Stimulated activated CD8-positive, alpha-beta memory T cell treated with anti-CD3 and anti-CD28 coated beads, Interleukin-7, amount 100 ng/mL, for 4 hours (primary cell): ENCODE data around the gene TNMD.

Experiments
- DNase-seq, 2 donors: peaks; one replicate each; pipeline ENCODE4 v3.0.0-alpha.2; 2020; ENCODE audit warnings: low read depth in 2 of 2

TNMD gene

DNA sequence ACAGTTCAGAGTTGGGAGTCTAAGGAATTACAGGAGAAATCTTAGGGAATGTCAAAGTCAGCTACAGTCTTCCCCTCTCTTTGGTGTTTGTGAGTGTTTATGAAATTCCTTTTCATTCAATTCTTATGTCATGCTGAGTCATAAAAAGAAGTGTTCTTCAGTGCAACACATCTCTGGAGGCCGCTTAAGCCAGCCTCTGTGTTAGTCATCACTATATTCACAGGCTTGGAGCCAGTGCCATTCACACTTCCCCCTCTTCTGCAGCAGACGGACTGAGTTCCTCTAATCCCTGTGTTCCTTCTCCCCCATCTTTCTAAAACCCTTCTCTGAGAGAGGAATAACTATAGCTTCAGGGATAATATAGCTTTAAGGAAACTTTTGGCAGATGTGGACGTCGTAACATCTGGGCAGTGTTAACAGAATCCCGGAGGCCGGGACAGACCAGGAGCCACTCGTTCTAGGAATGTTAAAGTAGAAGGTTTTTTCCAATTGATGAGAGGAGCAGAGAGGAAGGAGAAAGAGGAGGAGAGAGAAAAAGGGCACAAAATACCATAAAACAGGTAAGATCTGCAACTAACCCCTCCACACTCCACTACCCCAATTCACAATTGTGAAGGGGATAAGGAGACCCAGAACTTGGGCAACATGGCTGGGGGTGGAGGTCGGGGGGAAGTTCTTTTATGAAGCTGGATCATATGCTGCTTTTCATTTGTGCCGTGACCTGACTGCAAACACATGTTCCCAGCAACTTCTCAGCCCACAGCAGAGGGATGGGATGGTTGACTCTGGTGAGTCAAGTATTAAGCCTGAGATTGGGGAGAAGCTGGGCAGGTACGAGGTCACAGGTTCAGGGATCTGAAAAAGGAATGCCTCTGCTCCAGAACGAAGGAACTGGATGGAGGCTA, 59.5 kb downstream of the TNMD start, which contains the start of gene SRPX2:
TSS of gene SRPX2 (plus strand) at position 244 of the 905 bp plus-strand sequence. CDS start 2,124 bp downstream, outside the sequence.
- DNase-seq = no peak

DNA sequence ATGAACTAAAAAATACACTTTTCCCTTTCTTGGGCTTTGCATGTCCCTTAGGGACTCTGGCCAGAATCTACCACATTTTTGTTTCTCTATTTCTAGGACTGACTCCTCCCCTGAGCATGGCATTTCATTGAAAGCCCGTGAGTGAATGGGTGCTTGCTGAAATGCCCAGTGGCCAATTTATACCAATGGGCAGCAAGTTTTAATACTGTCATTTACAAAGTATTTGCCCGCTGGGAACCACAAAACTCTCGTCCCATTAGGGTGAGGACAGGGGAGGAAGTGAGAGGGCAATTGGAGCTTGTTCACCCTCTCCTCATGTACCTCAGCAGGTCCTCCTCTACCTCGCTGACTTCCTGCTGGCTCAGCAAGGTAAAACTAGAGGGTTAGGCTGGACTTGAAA, 60.4 kb downstream of the TNMD start:
- no peak for DNase-seq

DNA sequence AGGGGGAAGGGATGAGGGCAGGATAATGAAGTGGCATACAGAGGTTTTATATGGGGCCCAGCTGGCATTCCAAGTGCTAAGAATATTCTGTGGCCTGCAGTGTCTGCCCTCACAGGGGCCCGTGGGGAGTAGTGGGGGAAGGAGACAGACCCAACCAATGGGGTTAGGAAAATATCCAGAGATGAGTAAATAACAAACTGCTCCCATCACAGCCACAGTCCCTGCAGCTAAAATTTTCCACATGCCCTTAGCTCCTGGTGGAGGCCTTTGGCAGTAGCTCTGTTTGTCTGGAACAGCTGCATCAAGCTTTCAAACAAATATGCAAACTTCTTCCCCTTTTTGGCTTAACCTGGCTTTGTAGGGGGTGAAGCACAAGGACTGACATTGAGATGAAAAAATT, 62.4 kb downstream of the TNMD start:
- no peak for DNase-seq

DNA sequence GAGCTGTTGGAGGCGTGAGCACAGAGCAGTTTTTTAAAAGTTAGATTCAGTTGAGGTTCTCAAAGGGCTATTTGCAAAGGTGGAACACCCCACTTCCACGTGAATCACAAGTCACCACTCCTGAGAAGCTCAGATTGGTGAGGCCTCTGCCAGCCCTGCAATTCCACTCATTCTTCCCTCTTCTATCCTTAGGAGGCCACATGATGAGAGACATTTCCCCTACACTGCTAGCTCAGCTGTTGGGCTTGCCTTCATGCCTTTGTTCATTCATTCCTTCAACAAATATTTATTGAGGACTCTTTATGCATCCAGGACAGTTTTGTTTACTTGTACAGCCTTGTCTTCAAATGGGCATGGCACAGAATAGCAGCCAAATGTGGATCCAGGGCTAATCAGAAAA, 63.0 kb downstream of the TNMD start:
- DNase-seq = no peak

DNA sequence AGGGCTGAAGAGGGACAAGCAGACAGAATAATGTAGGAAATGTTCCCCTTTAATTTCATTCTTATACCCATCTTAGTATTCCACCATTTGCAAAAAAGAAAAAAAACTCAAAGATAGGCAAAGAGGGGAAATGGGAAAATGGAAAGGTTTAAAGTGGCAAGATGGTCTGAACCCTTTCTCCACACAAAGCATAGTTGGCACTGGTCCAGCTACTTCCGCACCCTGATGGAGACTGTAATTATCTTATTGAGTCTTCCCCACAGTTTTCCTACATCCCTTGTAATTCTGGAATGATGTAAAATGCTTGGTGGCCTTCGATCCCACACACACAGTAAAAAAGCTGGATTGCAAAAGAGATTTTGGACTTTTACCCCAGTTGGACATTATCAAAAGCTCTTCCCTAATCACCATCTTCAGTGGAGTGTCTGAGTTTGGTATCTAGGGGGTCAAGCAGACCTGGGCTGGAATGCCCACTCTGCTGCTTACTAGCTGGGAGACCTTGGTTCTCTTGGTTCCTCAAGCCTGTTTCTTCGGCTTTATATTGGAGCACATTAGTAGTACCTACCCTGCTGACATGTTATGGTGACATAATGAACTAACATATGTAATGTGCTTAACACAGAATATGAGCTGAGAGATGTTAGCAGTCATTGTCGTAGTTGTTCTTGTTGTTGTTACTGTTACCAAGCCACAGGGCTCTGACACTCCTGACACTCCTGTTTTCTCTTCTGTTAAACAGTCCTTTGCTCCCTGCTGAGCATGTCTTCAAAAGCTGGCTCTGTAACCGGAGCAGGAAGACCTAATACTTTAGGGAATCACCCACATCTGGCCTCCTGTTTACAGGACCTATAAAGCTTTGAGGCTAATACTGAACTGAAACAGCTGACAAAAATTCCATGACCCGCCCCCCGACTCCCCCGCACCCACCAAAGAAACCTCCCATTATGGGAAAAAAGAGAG, 64.0 kb downstream of the TNMD start:
- DNase-seq = no peak
